ENCODE results near the gene SERBP1. TPM values are rescaled to one million over a fixed set of nuclear protein-coding genes. Genes with fewer than 3 reads are reported as not detected.

The SERBP1 gene
- total RNA-seq, 4 donors from 2014 or later: 173 to 241 (median 223) TPM

GRCh38 chr1:67383999-67384638, 46.1 kb downstream of the SERBP1 start:
- Histone ChIP-seq H3K4me1 (peaks cover 0 to 6% (median 0%) of the 10 kb centered on the region in 4 donors), H3K27me3 (no peaks in the 10 kb centered on the region), H3K27ac (no peak overlapping the region), H3K9me3 (peaks cover 0 to 14% (median 0%) of the 10 kb centered on the region in 4 donors), H3K36me3 (peaks cover 0 to 8% (median 0%) of the 10 kb centered on the region in 3 donors), H3K4me3 (no peak overlapping the region)
- WGBS, 2 donors: 50 to 93% methylated on average over 1 to 2 of the region's 2 CpGs
- TF ChIP-seq EP300 (IDR thresholded peaks at IDR 0.05) (no peak), POLR2A (IDR thresholded peaks at IDR 0.05) (no peak)
- TF ChIP-seq, protein P1, sequence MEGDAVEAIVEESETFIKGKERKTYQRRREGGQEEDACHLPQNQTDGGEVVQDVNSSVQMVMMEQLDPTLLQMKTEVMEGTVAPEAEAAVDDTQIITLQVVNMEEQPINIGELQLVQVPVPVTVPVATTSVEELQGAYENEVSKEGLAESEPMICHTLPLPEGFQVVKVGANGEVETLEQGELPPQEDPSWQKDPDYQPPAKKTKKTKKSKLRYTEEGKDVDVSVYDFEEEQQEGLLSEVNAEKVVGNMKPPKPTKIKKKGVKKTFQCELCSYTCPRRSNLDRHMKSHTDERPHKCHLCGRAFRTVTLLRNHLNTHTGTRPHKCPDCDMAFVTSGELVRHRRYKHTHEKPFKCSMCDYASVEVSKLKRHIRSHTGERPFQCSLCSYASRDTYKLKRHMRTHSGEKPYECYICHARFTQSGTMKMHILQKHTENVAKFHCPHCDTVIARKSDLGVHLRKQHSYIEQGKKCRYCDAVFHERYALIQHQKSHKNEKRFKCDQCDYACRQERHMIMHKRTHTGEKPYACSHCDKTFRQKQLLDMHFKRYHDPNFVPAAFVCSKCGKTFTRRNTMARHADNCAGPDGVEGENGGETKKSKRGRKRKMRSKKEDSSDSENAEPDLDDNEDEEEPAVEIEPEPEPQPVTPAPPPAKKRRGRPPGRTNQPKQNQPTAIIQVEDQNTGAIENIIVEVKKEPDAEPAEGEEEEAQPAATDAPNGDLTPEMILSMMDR (IDR thresholded peaks at IDR 0.05): no peak
- no peak for DNase-seq (ENCODE audit: low spot score in 2 of 2)

DNA sequence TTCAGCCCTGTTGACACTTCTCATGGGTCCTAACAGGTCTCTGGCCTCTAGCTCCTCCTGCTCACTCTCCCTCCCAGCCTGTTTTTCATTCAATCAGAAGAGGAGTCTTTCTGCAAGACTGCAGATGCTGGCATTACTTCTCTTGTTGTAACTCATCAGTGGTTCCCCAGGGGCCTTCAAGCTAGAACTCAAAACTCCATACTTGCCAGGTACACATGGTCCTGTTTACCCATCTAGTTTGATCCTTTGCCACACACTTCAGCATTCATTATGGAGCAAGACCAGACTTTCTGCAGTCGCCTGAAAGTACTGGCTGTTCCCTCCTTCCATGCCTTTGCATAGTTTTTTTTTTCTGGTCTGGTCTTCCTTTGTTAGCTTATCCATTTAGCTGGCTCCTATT, 47.9 kb downstream of the SERBP1 start:
- H3K27me3 ChIP-seq: no peaks in the 10 kb centered on the region
- no peak overlapping the region for H3K4me3 ChIP-seq
- H3K4me1 ChIP-seq: peaks cover 0 to 6% (median 0%) of the 10 kb centered on the region in 4 donors
- DNase-seq (ENCODE audit: low spot score in 2 of 2): peak; percentile 21 to 71
- H3K9me3 ChIP-seq: peaks cover 0 to 14% (median 0%) of the 10 kb centered on the region in 4 donors
- peak overlapping the region in 1 of 4 donors; percentile 61 for H3K27ac ChIP-seq
- H3K36me3 ChIP-seq: peaks cover 0 to 8% (median 0%) of the 10 kb centered on the region in 3 donors
- 61 to 64% methylated on average over 1 of the region's 1 CpG for WGBS, 2 donors
- TF ChIP-seq POLR2A (IDR thresholded peaks at IDR 0.05): no peak
- TF ChIP-seq EP300 (IDR thresholded peaks at IDR 0.05): peak in 1 of 2 donors; percentile 84
- TF ChIP-seq, protein P1 (IDR thresholded peaks at IDR 0.05): no peak

- TF ChIP-seq, protein P1 (IDR thresholded peaks at IDR 0.05): no peak
- TF ChIP-seq EP300 (IDR thresholded peaks at IDR 0.05): no peak
- TF ChIP-seq POLR2A (IDR thresholded peaks at IDR 0.05): no peak
- DNase-seq (ENCODE audit: low spot score in 2 of 2): no peak
- 77 to 78% methylated on average over 4 of the region's 4 CpGs for WGBS, 2 donors
These were observed 49.0 kb downstream of the SERBP1 start for GRCh38 chr1:67381154-67381553.

GRCh38 chr1:67377253-67377652, 52.9 kb downstream of the SERBP1 start:
- WGBS, 2 donors: 93 to 95% methylated on average over 1 of the region's 1 CpG
- TF ChIP-seq, protein P1 (IDR thresholded peaks at IDR 0.05): no peak
- TF ChIP-seq POLR2A (IDR thresholded peaks at IDR 0.05) (no peak), EP300 (IDR thresholded peaks at IDR 0.05) (no peak)
- DNase-seq (ENCODE audit: low spot score in 2 of 2): no peak
- Histone ChIP-seq H3K4me3 (no peak overlapping the region), H3K36me3 (no peaks in the 10 kb centered on the region), H3K4me1 (no peaks in the 10 kb centered on the region), H3K27ac (no peak overlapping the region), H3K9me3 (no peaks in the 10 kb centered on the region), H3K27me3 (no peaks in the 10 kb centered on the region)

More at GRCh38 chr1:67381154-67381553, 49.0 kb downstream of the SERBP1 start:
- Histone ChIP-seq H3K4me1 (peaks cover 0 to 6% (median 0%) of the 10 kb centered on the region in 4 donors), H3K36me3 (peaks cover 0 to 8% (median 0%) of the 10 kb centered on the region in 3 donors), H3K4me3 (no peak overlapping the region), H3K27ac (no peak overlapping the region), H3K9me3 (peaks cover 0 to 14% (median 0%) of the 10 kb centered on the region in 4 donors), H3K27me3 (no peaks in the 10 kb centered on the region)

DNA sequence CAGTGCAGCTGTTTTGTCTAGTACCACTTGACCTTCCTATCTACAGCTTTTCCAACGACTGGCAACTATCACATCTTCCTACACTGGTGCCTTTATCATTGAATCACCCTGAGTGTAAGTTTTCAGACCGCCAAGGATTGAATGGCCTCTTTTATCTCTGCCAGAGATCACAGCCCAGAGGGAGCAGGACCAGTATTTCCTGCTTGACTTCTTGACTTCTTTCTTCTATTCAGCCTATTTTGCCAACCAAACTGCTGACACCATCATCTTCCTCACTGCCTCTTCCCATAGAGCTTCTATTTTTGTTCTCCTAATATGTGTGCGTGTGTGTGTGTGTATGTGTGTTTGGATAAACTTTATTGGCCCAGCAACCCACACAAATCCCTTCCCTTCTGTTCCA, 53.8 kb downstream of the SERBP1 start:
- DNase-seq (ENCODE audit: low spot score in 2 of 2): no peak
- 26 to 32% methylated on average over 3 of the region's 3 CpGs for WGBS, 2 donors
- no peak overlapping the region for H3K4me3 ChIP-seq
- no peak overlapping the region for H3K27ac ChIP-seq
- H3K27me3 ChIP-seq: no peaks in the 10 kb centered on the region
- no peaks in the 10 kb centered on the region for H3K36me3 ChIP-seq
- no peaks in the 10 kb centered on the region for H3K9me3 ChIP-seq
- H3K4me1 ChIP-seq: no peaks in the 10 kb centered on the region
- TF ChIP-seq EP300 (IDR thresholded peaks at IDR 0.05): no peak
- TF ChIP-seq POLR2A (IDR thresholded peaks at IDR 0.05): no peak
- TF ChIP-seq, protein P1 (IDR thresholded peaks at IDR 0.05): no peak
